Fibroblast of the aortic adventitia (primary cell): Measurements from ENCODE around the gene CKAP2. TPM values are rescaled to one million over a fixed set of nuclear protein-coding genes. Genes with fewer than 3 reads are reported as not detected.
A peak's percentile ranks its signal among the peaks of the same experiment; 100 is the strongest.
"Not testable (repeated sequence)": the region's sequence is repeated elsewhere in the genome, so short reads cannot be mapped to it uniquely, and the experiment has no call there.

Experiments
- DNase-seq: peaks from one replicate; pipeline ENCODE4 v3.0.0-alpha.2; 2010; ENCODE audit warnings: low read depth
- H3K4me3 ChIP-seq: 2 replicates; pipeline ENCODE4 v1.5.1; 2011; ENCODE audit warnings: low read depth, mild to moderate bottlenecking, control low read depth, low read length, moderate library complexity
- CTCF ChIP-seq: IDR thresholded peaks from 2 replicates; pipeline ENCODE4 v1.5.1; 2011; ENCODE audit warnings: mild to moderate bottlenecking, low read length, control low read depth, inconsistent platforms; ENCODE audit not compliant: insufficient read depth
- total RNA-seq: library from RNA; depleted of rRNA; stranded (reverse); fragments of >200 nt; gene quantifications from 2 replicates; pipeline ENCODE4 v1.2.3, GENCODE V29; 2012; ENCODE audit warnings: low replicate concordance

Gene CKAP2
- total RNA-seq: 9.2 and 55.5 TPM in 2 replicates

DNA sequence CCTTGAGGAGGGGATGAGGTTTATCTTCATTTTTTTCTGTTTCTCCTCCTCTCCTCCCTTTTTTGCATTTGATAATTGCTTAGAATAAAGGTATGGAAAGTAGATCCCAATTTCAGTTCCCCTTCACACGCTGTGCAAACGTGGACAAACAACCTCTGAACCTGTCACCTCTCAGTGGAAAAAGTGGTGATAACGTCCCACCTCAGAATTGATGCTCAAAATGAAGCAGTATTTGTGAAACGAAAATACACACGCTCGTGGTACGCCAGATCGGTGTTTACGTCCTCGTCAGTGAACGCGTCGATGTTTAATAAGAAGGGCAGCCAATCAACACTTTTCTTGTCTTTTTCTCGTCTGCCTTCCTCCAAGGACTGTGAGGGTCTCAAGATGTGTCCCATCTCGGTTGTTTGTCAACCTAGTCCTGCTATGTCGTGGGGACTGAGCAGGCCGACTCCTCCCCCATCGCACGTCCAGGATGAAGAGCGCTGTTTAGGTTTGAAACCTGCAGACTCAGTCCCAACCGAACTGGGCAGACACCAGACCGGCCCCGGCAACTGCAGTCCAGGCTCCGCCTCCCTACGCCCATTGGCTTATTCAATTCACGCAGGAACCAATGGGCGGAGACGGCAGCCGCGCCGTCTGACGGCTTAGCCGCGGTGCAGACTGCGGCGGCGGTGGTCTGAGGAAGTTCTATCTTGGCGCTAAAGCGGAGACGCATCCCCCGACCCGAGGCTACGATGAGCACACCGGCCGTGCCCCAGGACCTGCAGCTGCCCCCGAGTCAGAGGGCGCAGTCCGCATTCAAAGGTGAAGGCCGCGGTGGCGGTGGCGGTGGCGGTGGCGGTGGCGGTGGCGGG lies at the start of gene CKAP2:
Gene CKAP2 (plus strand): TSS at position 659 of the 857 bp plus-strand sequence. CDS start 79 bp downstream, at position 738.
- peak; percentile 91 for DNase-seq
- no peak for TF ChIP-seq CTCF
- H3K4me3 ChIP-seq: peak within 1 kb of the TSS; percentile 97

GRCh38 chr13:52405767-52406494 lies 49.3 kb upstream of the CKAP2 start, which contains the start of gene THSD1:
TSS of gene THSD1 (minus strand) at chr13:52406172. CDS start at chr13:52402600, 3,572 bp downstream.
- H3K4me3 ChIP-seq: peak within 1 kb of the TSS; percentile 74
- DNase-seq: peak; percentile 55
- no peak for TF ChIP-seq CTCF

DNA sequence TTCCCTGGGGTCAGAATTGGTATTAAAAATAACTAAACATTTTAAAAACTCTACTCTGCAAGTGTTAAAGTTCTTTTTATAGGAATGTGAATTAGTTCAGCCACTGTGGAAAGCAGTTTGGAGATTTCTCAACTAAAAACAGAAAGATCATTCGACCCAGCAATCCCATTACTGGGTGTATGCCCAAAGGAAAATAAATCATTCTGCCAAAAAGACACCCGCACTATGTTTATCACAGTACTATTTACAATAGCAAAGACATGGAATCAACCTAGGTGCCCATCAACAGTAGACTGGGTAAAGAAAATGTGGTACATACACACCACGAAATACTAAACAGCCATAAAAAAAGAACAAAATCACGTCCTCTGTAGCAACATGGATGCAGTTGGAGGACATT lies 48.6 kb upstream of the CKAP2 start:
- TF ChIP-seq CTCF: no peak
- peak overlapping the region; percentile 74 for H3K4me3 ChIP-seq
- DNase-seq: peak; percentile 28

- not testable (repeated sequence) for H3K4me3 ChIP-seq
These were observed 47.8 kb upstream of the CKAP2 start for GRCh38 chr13:52407436-52407835.

GRCh38 chr13:52408071-52408658 lies 47.1 kb upstream of the CKAP2 start:
- not testable (repeated sequence) for DNase-seq, H3K4me3 ChIP-seq

More at GRCh38 chr13:52407436-52407835, 47.8 kb upstream of the CKAP2 start:
- DNase-seq: not testable (repeated sequence)

GRCh38 chr13:52411629-52412028 lies 43.6 kb upstream of the CKAP2 start:
- no peak for TF ChIP-seq CTCF
- DNase-seq: peak; percentile 43
- no peak overlapping the region for H3K4me3 ChIP-seq

DNA sequence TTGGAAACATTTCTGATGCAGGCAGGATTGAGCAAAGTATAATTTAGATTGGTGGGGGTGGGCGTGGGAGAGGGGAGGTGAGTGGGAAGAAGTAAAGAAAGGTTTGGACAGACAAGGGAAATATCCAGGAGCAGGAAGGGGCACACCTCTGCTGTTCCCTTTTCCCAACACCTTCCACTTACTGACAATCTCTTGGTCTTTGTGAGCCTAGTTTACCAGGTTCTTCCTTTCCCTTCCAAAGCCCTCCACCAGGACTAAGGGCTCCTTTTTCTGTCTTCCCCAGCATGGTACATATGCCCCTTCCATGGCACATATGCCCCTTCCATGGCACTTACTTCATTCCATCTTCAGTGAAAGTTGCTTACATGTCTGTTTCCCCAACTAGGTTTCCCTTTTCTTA lies 43.1 kb upstream of the CKAP2 start:
- H3K4me3 ChIP-seq: no peak overlapping the region
- no peak for TF ChIP-seq CTCF
- no peak for DNase-seq
